ENCODE data around the gene RSPH6A.
"Not testable (repeated sequence)": the region's sequence is repeated elsewhere in the genome, so short reads cannot be mapped to it uniquely, and the experiment has no call there.

Gene RSPH6A

GRCh38 chr19:45764475-45764874 lies 50.6 kb downstream of the RSPH6A start:
- DNase-seq = no peak

GRCh38 chr19:45763691-45764294 lies 51.3 kb downstream of the RSPH6A start:
- no peak for DNase-seq

- no peak for DNase-seq
These were observed 52.1 kb downstream of the RSPH6A start for GRCh38 chr19:45762870-45763631.

- DNase-seq = no peak
These were observed 53.4 kb downstream of the RSPH6A start for GRCh38 chr19:45761714-45762113.

- no peak for DNase-seq
These were observed 56.2 kb downstream of the RSPH6A start for GRCh38 chr19:45758921-45759320.

- DNase-seq = no peak
These were observed 57.4 kb downstream of the RSPH6A start for GRCh38 chr19:45757695-45758094.

GRCh38 chr19:45754323-45754722 lies 60.8 kb downstream of the RSPH6A start:
- no peak for DNase-seq

GRCh38 chr19:45753548-45753947 lies 61.6 kb downstream of the RSPH6A start:
- no peak for DNase-seq

- DNase-seq = no peak
These were observed 62.5 kb downstream of the RSPH6A start for GRCh38 chr19:45752639-45753038.

- DNase-seq = not testable (repeated sequence)
These were observed 63.6 kb downstream of the RSPH6A start for GRCh38 chr19:45751483-45751882.

- DNase-seq = no peak
These were observed 67.6 kb downstream of the RSPH6A start for GRCh38 chr19:45747513-45747912.

GRCh38 chr19:45746866-45747265 lies 68.2 kb downstream of the RSPH6A start:
- no peak for DNase-seq
